ENCODE data around the gene ZNF354B.

GRCh38 chr5:178831049-178831448 is 28.7 kb upstream of the ZNF354B start:
- no peak for TF ChIP-seq REST (IDR thresholded peaks at IDR 0.05)
- no peak for TF ChIP-seq CTCF (IDR thresholded peaks at IDR 0.05; ENCODE audit: low read depth, low read length, missing input control)
- no peak for TF ChIP-seq MAX (IDR thresholded peaks at IDR 0.05)
- no peak for TF ChIP-seq EGR1 (IDR thresholded peaks at IDR 0.05; ENCODE audit: low read depth in 2 of 2)
- no peak for TF ChIP-seq TAF1 (conservative IDR thresholded peaks at IDR 0.05)
- TF ChIP-seq ATF3 (IDR thresholded peaks at IDR 0.05) = no peak
- TF ChIP-seq RAD21 (IDR thresholded peaks at IDR 0.05) = no peak
- TF ChIP-seq GABPA (IDR thresholded peaks at IDR 0.05 in 1 of 2, conservative IDR thresholded peaks at IDR 0.05 in 1 of 2) = no peak
- no peak for TF ChIP-seq FOXA2 (IDR thresholded peaks at IDR 0.05)
- TF ChIP-seq YY1 (IDR thresholded peaks at IDR 0.05) = no peak
- TF ChIP-seq SP1 (IDR thresholded peaks at IDR 0.05) = no peak
- no peak for TF ChIP-seq RXRA (IDR thresholded peaks at IDR 0.05)
- TF ChIP-seq FOXA1 (IDR thresholded peaks at IDR 0.05) = no peak
